H9 (cell line): ENCODE data around the gene SLC24A3. TPM values are rescaled to one million over a fixed set of nuclear protein-coding genes. Genes with fewer than 3 reads are reported as not detected.

Experiments
- DNase-seq: peaks from one replicate; pipeline ENCODE4 v3.0.0-alpha.2; 2017
- H2AFZ ChIP-seq: one replicate; pipeline ENCODE4 v1.6.1; 2013; ENCODE audit warnings: mild to moderate bottlenecking, low read length, control low read depth, moderate library complexity
- H2AK5ac ChIP-seq: 2 replicates; pipeline ENCODE4 v1.6.1; 2013; ENCODE audit warnings: low read length, control low read depth, mixed read lengths; ENCODE audit not compliant: insufficient read length
- H2BK120ac ChIP-seq: one replicate; pipeline ENCODE4 v1.6.1; 2013; ENCODE audit warnings: low read depth, mild to moderate bottlenecking, low read length, control low read depth, inconsistent platforms; ENCODE audit not compliant: poor library complexity, severe bottlenecking
- H2BK12ac ChIP-seq: 2 replicates; pipeline ENCODE4 v1.6.1; 2013; ENCODE audit warnings: low read length, control low read depth, mixed read lengths, low read depth; ENCODE audit not compliant: insufficient read length
- H2BK15ac ChIP-seq: 2 replicates; pipeline ENCODE4 v1.6.1; 2013; ENCODE audit warnings: low read depth, low read length, control low read depth
- H2BK20ac ChIP-seq: one replicate; pipeline ENCODE4 v1.6.1; 2013; ENCODE audit warnings: low read depth, mild to moderate bottlenecking, low read length, control low read depth, inconsistent platforms; ENCODE audit not compliant: poor library complexity, severe bottlenecking
- H2BK5ac ChIP-seq: 2 replicates; pipeline ENCODE4 v1.6.1; 2013; ENCODE audit warnings: low read length, control low read depth, mixed read lengths; ENCODE audit not compliant: insufficient read length
- H3K14ac ChIP-seq: 2 replicates; pipeline ENCODE4 v1.6.1; 2013; ENCODE audit warnings: low read length, control low read depth; ENCODE audit not compliant: insufficient read depth
- H3K18ac ChIP-seq: 2 replicates; pipeline ENCODE4 v1.6.1; 2013; ENCODE audit warnings: low read depth, mild to moderate bottlenecking, mixed read lengths, low read length, control low read depth; ENCODE audit not compliant: insufficient read length
- H3K23ac ChIP-seq: 2 replicates; pipeline ENCODE4 v1.6.1; 2013; ENCODE audit warnings: low read length, control low read depth, mixed read lengths, low read depth; ENCODE audit not compliant: insufficient read length
- H3K23me2 ChIP-seq: 2 replicates; pipeline ENCODE4 v1.6.1; 2013; ENCODE audit warnings: low read depth, mild to moderate bottlenecking, mixed read lengths, low read length, control low read depth; ENCODE audit not compliant: insufficient read length, poor library complexity, severe bottlenecking
- H3K27ac ChIP-seq: 2 replicates; pipeline ENCODE4 v1.5.1; 2013; ENCODE audit warnings: low read length, control low read depth, mixed read lengths, low read depth; ENCODE audit not compliant: insufficient read length
- H3K27me3 ChIP-seq: 2 replicates; pipeline ENCODE4 v1.6.1; 2013; ENCODE audit warnings: low read length, control low read depth, inconsistent platforms; ENCODE audit not compliant: insufficient read depth
- H3K4ac ChIP-seq: 2 replicates; pipeline ENCODE4 v1.6.1; 2013; ENCODE audit warnings: low read depth, mild to moderate bottlenecking, control low read depth, inconsistent platforms, low read length, moderate library complexity
- H3K4me1 ChIP-seq: 2 replicates; pipeline ENCODE4 v1.6.1; 2013; ENCODE audit warnings: low read length, control low read depth, inconsistent platforms; ENCODE audit not compliant: insufficient read depth
- H3K4me2 ChIP-seq: 2 replicates; pipeline ENCODE4 v1.6.1; 2013; ENCODE audit warnings: low read length, control low read depth, mixed read lengths; ENCODE audit not compliant: insufficient read length, insufficient read depth
- H3K56ac ChIP-seq: 2 replicates; pipeline ENCODE4 v1.6.1; 2013; ENCODE audit warnings: low read depth, mild to moderate bottlenecking, mixed read lengths, low read length, control low read depth; ENCODE audit not compliant: insufficient read length
- H3K79me1 ChIP-seq: 2 replicates; pipeline ENCODE4 v1.6.1; 2013; ENCODE audit warnings: low read depth, mild to moderate bottlenecking, moderate library complexity, low read length, control low read depth, inconsistent platforms; ENCODE audit not compliant: insufficient read depth, poor library complexity, severe bottlenecking
- H3K79me2 ChIP-seq: 2 replicates; pipeline ENCODE4 v1.6.1; 2013; ENCODE audit warnings: low read length, control low read depth, inconsistent platforms; ENCODE audit not compliant: insufficient read depth
- H3K9ac ChIP-seq: 2 replicates; pipeline ENCODE4 v1.6.1; 2013; ENCODE audit warnings: low read length, control low read depth, mixed read lengths; ENCODE audit not compliant: insufficient read length; ENCODE audit errors: extremely low read depth
- H3K9me3 ChIP-seq: one replicate; pipeline ENCODE4 v1.6.1; 2013; ENCODE audit warnings: low read depth, low read length, inconsistent platforms; ENCODE audit not compliant: control insufficient read depth
- H3T11ph ChIP-seq: one replicate; pipeline ENCODE4 v1.6.1; 2013; ENCODE audit warnings: mild to moderate bottlenecking, low read length, control low read depth, inconsistent platforms
- H4K20me1 ChIP-seq: one replicate; pipeline ENCODE4 v1.6.1; 2013; ENCODE audit not compliant: control insufficient read depth, insufficient read length, insufficient read depth
- H4K5ac ChIP-seq: 2 replicates; pipeline ENCODE4 v1.6.1; 2013; ENCODE audit warnings: low read depth, mild to moderate bottlenecking, mixed read lengths, low read length, control low read depth; ENCODE audit not compliant: insufficient read length
- H4K8ac ChIP-seq: replicated peaks from 2 replicates; pipeline ENCODE4 v1.6.1; 2013; ENCODE audit warnings: low read length, control low read depth, mixed read lengths, low read depth; ENCODE audit not compliant: insufficient read length
- H4K91ac ChIP-seq: 2 replicates; pipeline ENCODE4 v1.6.1; 2013; ENCODE audit warnings: low read depth, mild to moderate bottlenecking, moderate library complexity, mixed read lengths, low read length, control low read depth; ENCODE audit not compliant: insufficient read length
- H3K27ac Mint-ChIP-seq, 3 experiments: 2 replicates in 2 of 3; 3 replicates in 1 of 3; pipeline ENCODE4 v1.8.0; 2020 to 2021; ENCODE audit warnings: mixed read lengths in 3 of 3, mild to moderate bottlenecking in 1 of 3, moderate library complexity in 1 of 3
- H3K27me3 Mint-ChIP-seq: 2 replicates; pipeline ENCODE4 v1.8.0; 2021; ENCODE audit warnings: low read depth, mild to moderate bottlenecking, moderate library complexity, mixed read lengths
- H3K36me3 Mint-ChIP-seq, 3 experiments: 2 replicates in 2 of 3; 3 replicates in 1 of 3; pipeline ENCODE4 v1.8.0; 2020 to 2021; ENCODE audit warnings: low read depth in 3 of 3, mixed read lengths in 3 of 3; ENCODE audit not compliant: insufficient read depth in 1 of 3
- H3K4me1 Mint-ChIP-seq, 2 experiments: 2 replicates each; pipeline ENCODE4 v1.8.0; 2020; ENCODE audit warnings: mixed read lengths in 2 of 2
- H3K4me3 Mint-ChIP-seq, 2 experiments: 2 replicates in 1 of 2; 3 replicates in 1 of 2; pipeline ENCODE4 v1.8.0; 2020 to 2021; ENCODE audit warnings: mild to moderate bottlenecking in 2 of 2, mixed read lengths in 2 of 2, moderate library complexity in 1 of 2
- H3K9me3 Mint-ChIP-seq, 2 experiments: 2 replicates in 1 of 2; 3 replicates in 1 of 2; pipeline ENCODE4 v1.8.0; 2020; ENCODE audit warnings: mild to moderate bottlenecking in 2 of 2, mixed read lengths in 2 of 2, moderate library complexity in 1 of 2
- WGBS: extraction: QIAGEN DNeasy Blood & Tissue Kit; methylation state at CpG from one replicate; pipeline ENCODE4 v1.1.7; 2013; ENCODE audit warnings: missing lambda C conversion rate, low lambda C conversion rate, mixed read lengths; ENCODE audit not compliant: insufficient read length; ENCODE audit errors: extremely low coverage; 5-methylcytosine and 5-hydroxymethylcytosine counted together
- total RNA-seq: library from RNA; stranded (reverse); gene quantifications from 2 replicates; pipeline ENCODE4 v1.2.1, GENCODE V29; 2021
- TF ChIP-seq, protein P1 (sequence below): fragments of 200-600 bp; sonication (generic); conservative IDR thresholded peaks from 3 replicates; pipeline ENCODE4 v1.8.0; 2021; ENCODE audit warnings: antibody characterized with exemption, mild to moderate bottlenecking

SLC24A3 gene
- total RNA-seq, 1 experiment from 2014 or later = 0.83 TPM

DNA sequence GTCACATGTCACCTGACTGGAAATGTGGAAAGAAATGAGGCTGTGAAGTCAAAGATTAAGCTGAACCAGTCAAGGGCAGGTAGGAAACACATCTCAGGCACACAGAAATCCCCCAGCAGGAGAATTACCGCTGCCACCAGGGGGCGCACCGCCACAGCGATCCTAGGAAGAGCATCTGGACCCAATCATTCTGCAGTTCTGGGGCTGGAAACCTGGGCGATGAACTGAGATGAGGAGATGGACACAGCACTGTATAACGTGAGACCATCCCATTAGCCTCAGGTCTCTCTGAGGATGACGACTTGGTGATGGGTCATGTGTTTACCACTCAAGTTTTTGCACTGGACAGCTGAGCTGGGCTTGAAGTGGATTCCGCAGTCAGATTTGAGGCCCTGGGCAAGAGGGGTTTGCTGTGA, 6.5 kb upstream of the SLC24A3 start:
- no CpG with 5 or more reads among the region's 8 CpGs for WGBS
- peaks cover 17% of the 10 kb centered on the region for H3K4me1 ChIP-seq

More for the DNA sequence above, 6.5 kb upstream of the SLC24A3 start:
- Histone ChIP-seq H3K27me3 (no peaks in the 10 kb centered on the region; the same call in 1 of the 2 replicates), H2AFZ (no peak overlapping the region), H2BK120ac (no peak overlapping the region), H3K23ac (no peak overlapping the region), H2BK12ac (no peak overlapping the region), H2AK5ac (no peak overlapping the region), H2BK5ac (no peak overlapping the region), H3K56ac (no peak overlapping the region), H4K5ac (no peak overlapping the region), H4K20me1 (no peaks in the 10 kb centered on the region), H4K8ac (no peak overlapping the region), H3K9ac (no peak overlapping the region), H3K23me2 (no peaks in the 10 kb centered on the region), H3T11ph (no peak overlapping the region), H3K79me2 (no peaks in the 10 kb centered on the region), H3K18ac (no peak overlapping the region), H4K91ac (no peak overlapping the region), H3K14ac (no peak overlapping the region), H3K27ac (no peak overlapping the region), H3K9me3 (no peaks in the 10 kb centered on the region), H3K4me2 (no peak overlapping the region), H2BK20ac (no peak overlapping the region), H2BK15ac (no peak overlapping the region), H3K79me1 (no peaks in the 10 kb centered on the region), H3K4ac (no peak overlapping the region)
- no peak overlapping the region for H3K4me3 Mint-ChIP-seq
- peaks cover 6 to 13% of the 10 kb centered on the region in 2 experiments; a peak in 4 of 5 replicates for H3K9me3 Mint-ChIP-seq
- TF ChIP-seq, protein P1, sequence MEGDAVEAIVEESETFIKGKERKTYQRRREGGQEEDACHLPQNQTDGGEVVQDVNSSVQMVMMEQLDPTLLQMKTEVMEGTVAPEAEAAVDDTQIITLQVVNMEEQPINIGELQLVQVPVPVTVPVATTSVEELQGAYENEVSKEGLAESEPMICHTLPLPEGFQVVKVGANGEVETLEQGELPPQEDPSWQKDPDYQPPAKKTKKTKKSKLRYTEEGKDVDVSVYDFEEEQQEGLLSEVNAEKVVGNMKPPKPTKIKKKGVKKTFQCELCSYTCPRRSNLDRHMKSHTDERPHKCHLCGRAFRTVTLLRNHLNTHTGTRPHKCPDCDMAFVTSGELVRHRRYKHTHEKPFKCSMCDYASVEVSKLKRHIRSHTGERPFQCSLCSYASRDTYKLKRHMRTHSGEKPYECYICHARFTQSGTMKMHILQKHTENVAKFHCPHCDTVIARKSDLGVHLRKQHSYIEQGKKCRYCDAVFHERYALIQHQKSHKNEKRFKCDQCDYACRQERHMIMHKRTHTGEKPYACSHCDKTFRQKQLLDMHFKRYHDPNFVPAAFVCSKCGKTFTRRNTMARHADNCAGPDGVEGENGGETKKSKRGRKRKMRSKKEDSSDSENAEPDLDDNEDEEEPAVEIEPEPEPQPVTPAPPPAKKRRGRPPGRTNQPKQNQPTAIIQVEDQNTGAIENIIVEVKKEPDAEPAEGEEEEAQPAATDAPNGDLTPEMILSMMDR = peak; percentile 96
- H3K27ac Mint-ChIP-seq = 0 out of 7 replicates have a peak overlapping the region, but pooled peaks of 1 of the 3 experiments have one; percentile 6
- H3K27me3 Mint-ChIP-seq = peaks cover 20% of the 10 kb centered on the region
- peak; percentile 84 for DNase-seq
- H3K36me3 Mint-ChIP-seq = peaks cover 0 to 5% (median 3%) of the 10 kb centered on the region in 3 experiments; a peak in 3 of 7 replicates
- peaks cover 37 to 40% of the 10 kb centered on the region in 2 experiments for H3K4me1 Mint-ChIP-seq
